GM06990 (cell line): Measurements from ENCODE around the gene ELOVL5.
"Not testable (repeated sequence)": the region's sequence is repeated elsewhere in the genome, so short reads cannot be mapped to it uniquely, and the experiment has no call there.

Source experiments
- DNase-seq: peaks from one replicate; pipeline ENCODE4 v3.0.0-alpha.2; 2011; ENCODE audit not compliant: insufficient read length; ENCODE audit errors: extremely low read depth
- H3K27me3 ChIP-seq: replicated peaks from 2 replicates; pipeline ENCODE4 v1.6.0; 2011; ENCODE audit warnings: low read length; ENCODE audit not compliant: control insufficient read depth, insufficient read depth
- H3K36me3 ChIP-seq: 2 replicates; pipeline ENCODE4 v1.5.1; 2011; ENCODE audit warnings: low read length; ENCODE audit not compliant: control insufficient read depth, insufficient read depth
- H3K4me3 ChIP-seq: replicated peaks from 2 replicates; pipeline ENCODE4 v1.5.1; 2011; ENCODE audit warnings: low read depth, mild to moderate bottlenecking, control low read depth, low read length
- TF ChIP-seq, protein P1 (sequence below): IDR thresholded peaks from 2 replicates; pipeline ENCODE4 v1.5.1; 2011; ENCODE audit warnings: low read length, control low read depth, mild to moderate bottlenecking, inconsistent platforms; ENCODE audit not compliant: insufficient read depth, poor library complexity, severe bottlenecking

Gene ELOVL5

DNA sequence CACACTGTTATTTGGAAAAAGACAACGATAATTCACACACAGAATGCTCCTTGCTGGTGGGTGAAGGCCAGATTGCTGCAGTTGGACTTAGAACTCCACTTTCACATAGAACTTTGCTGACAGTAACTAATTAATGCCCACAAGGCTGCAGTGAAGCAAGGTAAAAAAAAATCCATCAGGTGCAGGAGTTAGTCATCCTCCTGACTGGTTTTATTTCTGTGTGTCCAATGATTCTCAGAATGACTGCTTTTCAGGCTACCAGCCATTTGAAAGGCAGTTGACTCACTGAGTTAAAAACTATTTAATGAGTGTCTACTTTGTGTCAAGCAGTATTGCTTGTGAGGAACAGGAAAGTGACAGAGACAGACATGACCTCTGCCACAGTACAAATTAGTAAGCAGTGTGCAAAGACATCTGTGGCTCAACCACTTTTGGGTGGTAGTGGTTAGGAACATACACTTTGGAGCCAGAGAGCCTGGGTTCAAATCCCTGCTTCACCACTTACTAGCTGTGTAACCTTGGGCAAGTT, 41.9 kb downstream of the ELOVL5 start:
- H3K4me3 ChIP-seq = no peak overlapping the region
- peak; percentile 80 for DNase-seq
- H3K27me3 ChIP-seq = no peaks in the 10 kb centered on the region
- TF ChIP-seq, protein P1, sequence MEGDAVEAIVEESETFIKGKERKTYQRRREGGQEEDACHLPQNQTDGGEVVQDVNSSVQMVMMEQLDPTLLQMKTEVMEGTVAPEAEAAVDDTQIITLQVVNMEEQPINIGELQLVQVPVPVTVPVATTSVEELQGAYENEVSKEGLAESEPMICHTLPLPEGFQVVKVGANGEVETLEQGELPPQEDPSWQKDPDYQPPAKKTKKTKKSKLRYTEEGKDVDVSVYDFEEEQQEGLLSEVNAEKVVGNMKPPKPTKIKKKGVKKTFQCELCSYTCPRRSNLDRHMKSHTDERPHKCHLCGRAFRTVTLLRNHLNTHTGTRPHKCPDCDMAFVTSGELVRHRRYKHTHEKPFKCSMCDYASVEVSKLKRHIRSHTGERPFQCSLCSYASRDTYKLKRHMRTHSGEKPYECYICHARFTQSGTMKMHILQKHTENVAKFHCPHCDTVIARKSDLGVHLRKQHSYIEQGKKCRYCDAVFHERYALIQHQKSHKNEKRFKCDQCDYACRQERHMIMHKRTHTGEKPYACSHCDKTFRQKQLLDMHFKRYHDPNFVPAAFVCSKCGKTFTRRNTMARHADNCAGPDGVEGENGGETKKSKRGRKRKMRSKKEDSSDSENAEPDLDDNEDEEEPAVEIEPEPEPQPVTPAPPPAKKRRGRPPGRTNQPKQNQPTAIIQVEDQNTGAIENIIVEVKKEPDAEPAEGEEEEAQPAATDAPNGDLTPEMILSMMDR = no peak
- H3K36me3 ChIP-seq = no peaks in the 10 kb centered on the region

DNA sequence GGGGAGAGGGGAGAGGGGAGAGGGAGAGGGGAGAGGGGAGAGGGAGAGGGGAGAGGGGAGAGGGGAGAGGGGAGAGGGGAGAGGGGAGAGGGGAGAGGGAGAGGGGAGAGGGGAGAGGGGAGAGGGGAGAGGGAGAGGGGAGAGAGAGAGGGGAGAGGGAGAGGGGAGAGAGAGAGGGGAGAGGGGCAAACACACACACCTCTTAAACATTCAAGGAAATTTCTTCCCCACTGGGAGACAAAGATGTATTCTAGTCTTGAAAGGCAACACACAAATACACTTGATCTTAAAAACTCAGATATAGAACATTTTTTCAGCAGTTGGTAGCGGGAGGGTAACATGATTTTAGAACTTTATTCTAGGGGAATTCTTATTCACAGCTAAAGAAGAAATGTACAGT, 42.5 kb downstream of the ELOVL5 start:
- not testable (repeated sequence) for H3K36me3 ChIP-seq, DNase-seq, H3K27me3 ChIP-seq, H3K4me3 ChIP-seq

DNA sequence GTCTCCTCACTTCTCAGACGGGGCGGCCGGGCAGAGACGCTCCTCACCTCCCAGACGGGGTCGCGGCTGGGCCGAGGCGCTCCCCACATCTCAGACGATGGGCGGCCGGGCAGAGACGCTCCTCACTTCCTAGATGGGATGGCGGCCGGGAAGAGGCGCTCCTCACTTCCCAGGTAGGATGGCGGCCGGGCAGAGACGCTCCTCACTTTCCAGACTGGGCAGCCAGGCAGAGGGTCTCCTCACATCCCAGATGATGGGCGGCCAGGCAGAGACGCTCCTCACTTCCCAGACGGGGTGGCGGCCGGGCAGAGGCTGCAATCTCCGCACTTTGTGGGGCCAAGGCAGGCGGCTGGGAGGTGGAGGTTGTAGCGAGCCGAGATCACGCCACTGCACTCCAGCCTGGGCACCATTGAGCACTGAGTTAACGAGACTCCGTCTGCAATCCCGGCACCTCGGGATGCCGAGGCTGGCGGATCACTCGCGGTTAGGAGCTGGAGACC, 43.2 kb downstream of the ELOVL5 start:
- not testable (repeated sequence) for H3K36me3 ChIP-seq, DNase-seq, H3K4me3 ChIP-seq

DNA sequence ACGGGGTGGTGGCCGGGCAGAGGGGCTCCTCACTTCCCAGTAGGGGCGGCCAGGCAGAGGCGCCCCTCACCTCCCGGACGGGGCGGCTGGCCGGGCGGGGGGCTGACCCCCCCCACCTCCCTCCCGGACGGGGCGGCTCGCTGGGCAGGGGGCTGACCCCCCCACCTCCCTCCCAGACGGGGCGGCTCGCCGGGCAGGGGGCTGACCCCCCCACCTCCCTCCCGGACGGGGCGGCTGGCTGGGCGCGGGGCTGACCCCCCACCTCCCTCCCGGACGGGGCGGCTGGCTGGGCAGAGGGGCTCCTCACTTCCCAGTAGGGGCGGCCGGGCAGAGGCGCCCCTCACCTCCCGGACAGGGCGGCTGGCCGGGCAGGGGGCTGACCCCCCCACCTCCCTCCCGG, 43.8 kb downstream of the ELOVL5 start:
- not testable (repeated sequence) for H3K36me3 ChIP-seq, H3K4me3 ChIP-seq, DNase-seq, H3K27me3 ChIP-seq

More for the DNA sequence above, 43.2 kb downstream of the ELOVL5 start:
- H3K27me3 ChIP-seq = not testable (repeated sequence)

DNA sequence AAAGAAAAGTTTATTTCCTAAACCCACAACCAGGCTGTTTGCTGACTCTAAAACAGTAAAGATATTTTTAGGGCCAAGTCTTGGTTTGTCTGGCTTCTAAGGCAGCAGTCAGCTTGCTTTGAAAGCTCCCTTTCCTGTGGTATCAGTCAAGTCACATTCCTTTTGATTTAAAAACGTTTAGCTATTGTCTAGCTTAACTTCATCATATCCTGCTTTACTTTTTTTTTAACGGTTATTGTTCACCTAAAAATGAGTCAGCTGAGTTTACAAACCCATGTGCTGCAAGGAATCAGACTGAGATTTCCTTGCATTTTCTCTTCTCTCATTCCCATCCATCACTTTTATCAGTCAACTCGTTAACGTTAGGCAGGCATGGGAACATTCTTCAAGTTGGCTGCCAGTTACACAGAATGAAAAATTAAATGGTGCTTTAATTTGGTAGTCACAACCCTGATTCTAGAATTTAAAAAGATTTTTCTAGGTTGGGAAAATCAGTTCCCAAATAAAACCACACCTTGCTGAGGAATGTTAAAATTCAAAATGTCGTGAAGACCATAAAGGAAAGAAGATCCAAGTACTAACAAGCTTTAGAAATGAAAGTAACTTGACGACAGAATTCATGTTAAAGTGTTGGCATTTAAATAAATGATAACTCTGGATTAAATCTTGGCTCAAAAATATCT, 45.9 kb downstream of the ELOVL5 start:
- no peak for DNase-seq
- Histone ChIP-seq H3K4me3 (no peak overlapping the region), H3K27me3 (no peaks in the 10 kb centered on the region), H3K36me3 (no peaks in the 10 kb centered on the region)
- TF ChIP-seq, protein P1 = no peak

DNA sequence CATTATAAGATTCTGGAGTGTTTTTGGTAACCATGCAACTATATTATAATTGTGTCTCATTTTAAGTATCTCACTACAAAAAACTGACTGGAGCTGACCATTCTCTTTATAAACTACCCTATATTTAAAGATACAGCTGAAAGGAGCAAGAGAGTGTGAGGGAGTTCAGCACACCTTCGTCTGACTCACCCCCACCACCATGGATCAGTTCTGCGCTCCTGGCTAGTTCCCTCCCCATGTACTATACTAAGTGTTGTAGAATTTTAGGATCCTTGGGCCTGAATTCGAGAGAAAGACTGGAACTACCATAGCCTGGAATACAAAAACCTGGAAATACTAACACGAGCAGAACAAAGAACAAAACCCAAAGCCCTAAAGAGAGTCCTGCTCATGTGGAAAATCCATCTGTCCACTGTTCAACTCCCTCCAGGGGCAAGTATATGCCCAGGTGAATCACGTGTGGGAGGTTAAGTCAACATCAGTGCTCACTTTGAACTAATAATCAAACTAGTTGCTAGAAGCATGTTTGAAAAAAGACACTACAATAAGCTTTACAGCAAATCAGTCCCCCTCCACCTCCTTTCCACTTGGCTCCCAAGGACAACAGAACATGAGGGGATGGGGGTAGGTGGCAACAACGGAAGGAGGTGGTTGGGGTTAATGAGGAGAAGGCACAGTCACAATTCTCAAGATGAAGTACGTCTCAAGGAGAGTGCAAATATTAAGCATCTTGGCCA, 46.8 kb downstream of the ELOVL5 start:
- H3K4me3 ChIP-seq = no peak overlapping the region
- no peak for DNase-seq

More for the DNA sequence above, 46.8 kb downstream of the ELOVL5 start:
- Histone ChIP-seq H3K27me3 (no peaks in the 10 kb centered on the region), H3K36me3 (no peaks in the 10 kb centered on the region)
- TF ChIP-seq, protein P1 = no peak
